HG03039 (cell line): ENCODE results near the gene GPR149.

Experiments used
- ATAC-seq: cut with Tn5 transposase; IDR thresholded peaks from one replicate; pipeline ENCODE4 v1.9.1; 2021; ENCODE audit warnings: mild to moderate bottlenecking, moderate library complexity; ENCODE audit not compliant: unreplicated experiment

Gene GPR149

GRCh38 chr3:154345422-154346122 lies 84.4 kb downstream of the GPR149 start:
- no peak for ATAC-seq

GRCh38 chr3:154338570-154338969 lies 91.4 kb downstream of the GPR149 start:
- no peak for ATAC-seq

- no peak for ATAC-seq
Measured at GRCh38 chr3:154338008-154338407, 92.0 kb downstream of the GPR149 start.

GRCh38 chr3:154334973-154335420 lies 95.0 kb downstream of the GPR149 start:
- ATAC-seq, result no peak

- no peak for ATAC-seq
Measured at GRCh38 chr3:154327871-154328270, 102.1 kb downstream of the GPR149 start.

GRCh38 chr3:154324919-154325318 lies 105.1 kb downstream of the GPR149 start:
- no peak for ATAC-seq

GRCh38 chr3:154323891-154324738 lies 105.9 kb downstream of the GPR149 start, which contains the start of gene DHX36:
DHX36 (minus strand) TSS chr3:154324487; CDS start chr3:154324416, 71 bp downstream.
- ATAC-seq, result peak; percentile 96

- no peak for ATAC-seq
Measured at GRCh38 chr3:154316974-154317767, 112.8 kb downstream of the GPR149 start.

GRCh38 chr3:154314152-154314551 lies 115.8 kb downstream of the GPR149 start:
- ATAC-seq, result no peak

GRCh38 chr3:154310840-154311239 lies 119.2 kb downstream of the GPR149 start:
- no peak for ATAC-seq

GRCh38 chr3:154307363-154307762 lies 122.6 kb downstream of the GPR149 start:
- no peak for ATAC-seq

- no peak for ATAC-seq
Measured at GRCh38 chr3:154304936-154305335, 125.1 kb downstream of the GPR149 start.

GRCh38 chr3:154304116-154304786 lies 125.7 kb downstream of the GPR149 start:
- ATAC-seq, result no peak

- ATAC-seq, result no peak
Measured at GRCh38 chr3:154301561-154301960, 128.4 kb downstream of the GPR149 start.

GRCh38 chr3:154294016-154294415 lies 136.0 kb downstream of the GPR149 start:
- no peak for ATAC-seq

- no peak for ATAC-seq
Measured at GRCh38 chr3:154290187-154290586, 139.8 kb downstream of the GPR149 start.
